Endothelial cell (in vitro differentiated cells): ENCODE data around the gene ERN2. TPM values are rescaled to one million over a fixed set of nuclear protein-coding genes. Genes with fewer than 3 reads are reported as not detected.

Experiments used
- DNase-seq: peaks from one replicate; pipeline ENCODE4 v3.0.0; 2021; ENCODE audit warnings: low spot score
- H3K27ac Mint-ChIP-seq: one replicate; pipeline ENCODE4 v1.8.0; 2021; ENCODE audit warnings: mixed read lengths, inconsistent platforms; ENCODE audit not compliant: unreplicated experiment
- H3K27me3 Mint-ChIP-seq: one replicate; pipeline ENCODE4 v1.8.0; 2021; ENCODE audit warnings: mild to moderate bottlenecking, moderate library complexity, mixed read lengths, inconsistent platforms; ENCODE audit not compliant: unreplicated experiment
- H3K36me3 Mint-ChIP-seq: one replicate; pipeline ENCODE4 v1.8.0; 2021; ENCODE audit warnings: mild to moderate bottlenecking, low read depth, mixed read lengths, inconsistent platforms; ENCODE audit not compliant: unreplicated experiment
- H3K4me1 Mint-ChIP-seq: one replicate; pipeline ENCODE4 v1.8.0; 2021; ENCODE audit warnings: mild to moderate bottlenecking, mixed read lengths, inconsistent platforms; ENCODE audit not compliant: unreplicated experiment
- H3K4me3 Mint-ChIP-seq: one replicate; pipeline ENCODE4 v1.8.0; 2021; ENCODE audit warnings: mild to moderate bottlenecking, mixed read lengths, inconsistent platforms; ENCODE audit not compliant: unreplicated experiment
- H3K9me3 Mint-ChIP-seq: one replicate; pipeline ENCODE4 v1.8.0; 2021; ENCODE audit warnings: mixed read lengths, inconsistent platforms; ENCODE audit not compliant: unreplicated experiment
- CTCF ChIP-seq: fragments of 200-600 bp; sonication (generic); IDR thresholded peaks from one replicate; pipeline ENCODE4 v1.5.0; 2021; ENCODE audit warnings: antibody characterized with exemption; ENCODE audit not compliant: unreplicated experiment
- total RNA-seq: library from RNA; stranded (reverse); fragmentation: NEBNext Ultra II Directional; extraction: Animal tissue kit (Norgen Biotek cat#: 25700); gene quantifications from one replicate; pipeline ENCODE4 v1.2.1, GENCODE V29; 2021; ENCODE audit not compliant: unreplicated experiment

The ERN2 gene
- total RNA-seq, 1 donor from 2014 or later, result 0.80 TPM

- peak overlapping the region; percentile 89 for H3K4me3 Mint-ChIP-seq
- peaks cover 7% of the 10 kb centered on the region for H3K27me3 Mint-ChIP-seq
- DNase-seq, result no peak
- peaks cover 16% of the 10 kb centered on the region for H3K4me1 Mint-ChIP-seq
- H3K9me3 Mint-ChIP-seq, result no peaks in the 10 kb centered on the region
- peaks cover 19% of the 10 kb centered on the region for H3K36me3 Mint-ChIP-seq
- no peak for TF ChIP-seq CTCF
- H3K27ac Mint-ChIP-seq, result peak overlapping the region; percentile 61
Measured at GRCh38 chr16:23679274-23679985, 33.6 kb downstream of the ERN2 start.

GRCh38 chr16:23678430-23679273 is 34.4 kb downstream of the ERN2 start, which contains the start of gene PLK1:
PLK1 (plus strand) TSS chr16:23678889; CDS start chr16:23678933, 44 bp downstream.
- TF ChIP-seq CTCF, result no peak
- Mint-ChIP-seq H3K36me3 (peaks cover 15% of the 10 kb centered on the region), H3K9me3 (no peaks in the 10 kb centered on the region), H3K4me3 (peak within 1 kb of the TSS; percentile 89), H3K4me1 (peaks cover 16% of the 10 kb centered on the region), H3K27ac (peak within 1 kb of the TSS; percentile 61), H3K27me3 (peaks cover 5% of the 10 kb centered on the region)
- DNase-seq, result peak; percentile 78

- no peak for TF ChIP-seq CTCF
- Mint-ChIP-seq H3K27ac (peak overlapping the region; percentile 25), H3K9me3 (no peaks in the 10 kb centered on the region)
Measured at GRCh38 chr16:23676924-23677480, 36.0 kb downstream of the ERN2 start.

GRCh38 chr16:23673971-23674614 is 38.9 kb downstream of the ERN2 start:
- DNase-seq, result no peak
- Mint-ChIP-seq H3K4me1 (peaks cover 5% of the 10 kb centered on the region), H3K27me3 (no peaks in the 10 kb centered on the region), H3K36me3 (peaks cover 28% of the 10 kb centered on the region), H3K27ac (no peak overlapping the region), H3K9me3 (no peaks in the 10 kb centered on the region), H3K4me3 (no peak overlapping the region)
- no peak for TF ChIP-seq CTCF

More at GRCh38 chr16:23676924-23677480, 36.0 kb downstream of the ERN2 start:
- Mint-ChIP-seq H3K36me3 (peaks cover 17% of the 10 kb centered on the region), H3K4me3 (no peak overlapping the region), H3K4me1 (peaks cover 16% of the 10 kb centered on the region), H3K27me3 (peaks cover 5% of the 10 kb centered on the region)
- no peak for DNase-seq
